Right cardiac atrium (tissue), 5 donors: ENCODE measurements around the gene LARP7. TPM values are rescaled to one million over a fixed set of nuclear protein-coding genes. Genes with fewer than 3 reads are reported as not detected.
"Not testable (repeated sequence)": the region's sequence is repeated elsewhere in the genome, so short reads cannot be mapped to it uniquely, and the experiment has no call there.

Source experiments
- ATAC-seq, 2 donors: fragments of 200-7000 bp; cut with Tn5 transposase; one replicate each; pipeline versions ENCODE4 v1.8.0 to v1.9.1; 2020; ENCODE audit warnings: moderate library complexity in 2 of 2, mild to moderate bottlenecking in 1 of 2
- DNase-seq, 3 donors: peaks; one replicate each; pipeline ENCODE4 v3.0.0-alpha.2; 2020
- H3K27ac ChIP-seq: one replicate; pipeline ENCODE4 v1.5.1; 2013; ENCODE audit warnings: mild to moderate bottlenecking, low read length, control low read depth, moderate library complexity
- H3K27me3 ChIP-seq: one replicate; pipeline ENCODE4 v1.6.1; 2013; ENCODE audit not compliant: control insufficient read depth, insufficient read depth
- H3K4me1 ChIP-seq: one replicate; pipeline ENCODE4 v1.6.1; 2013; ENCODE audit warnings: low read length; ENCODE audit not compliant: control insufficient read depth, insufficient read depth
- H3K4me3 ChIP-seq: one replicate; pipeline ENCODE4 v1.5.1; 2013; ENCODE audit warnings: low read length, control low read depth
- H3K9me3 ChIP-seq: one replicate; pipeline ENCODE4 v1.6.1; 2013; ENCODE audit warnings: low read length; ENCODE audit not compliant: control insufficient read depth
- WGBS: extraction: QIAGEN DNeasy Blood & Tissue Kit; methylation state at CpG from one replicate; pipeline ENCODE4 v1.1.7; 2013; 5-methylcytosine and 5-hydroxymethylcytosine counted together
- intact Hi-C, 4 donors: fragments of 100-400 bp; cut with DNase I; formaldehyde crosslinking; loops; one replicate each; pipeline versions ENCODE4 v1.11.0 to v1.14.0; 2022 to 2023
- polyA plus RNA-seq: library from polyadenylated mRNA; stranded (reverse); fragments of 200-250 nt; gene quantifications from one replicate; pipeline ENCODE4 v1.2.3, GENCODE V29; 2013
- total RNA-seq, 4 donors: library from RNA; stranded (reverse); fragmentation: NEBNext Ultra II Directional; extraction: Animal tissue kit (Norgen Biotek cat#: 25700); gene quantifications; one replicate each; pipeline ENCODE4 v1.2.1, GENCODE V29; 2021
- donor health status: healthy with polysubstance abuse.
- donor health status: DM: no; HTN: yes; CAD: no.
- donor health status: DM: no; HTN: no; CAD: no.
- donor health status: DM: no; HTN: yes; CAD: no; lungs with severe emphysema.
- donor health status: DM: yes; HTN: yes; CAD: no.

LARP7 gene
- total and polyA plus RNA-seq, 5 donors, result 46.4 to 57.4 (median 49.9) TPM

- ATAC-seq (no peak), DNase-seq (no peak)
- H3K4me1 ChIP-seq, result no peaks in the 10 kb centered on the region
- no peak overlapping the region for H3K4me3 ChIP-seq
- intact Hi-C loops, result no loop called here
- no peak overlapping the region for H3K27ac ChIP-seq
- 58% methylated on average over 4 of the region's 4 CpGs for WGBS
- no peaks in the 10 kb centered on the region for H3K27me3 ChIP-seq
- no peaks in the 10 kb centered on the region for H3K9me3 ChIP-seq
These were observed 13.4 kb downstream of the LARP7 start for GRCh38 chr4:112650332-112650731.

GRCh38 chr4:112651641-112652040 is 14.7 kb downstream of the LARP7 start:
- DNase-seq, result no peak
- intact Hi-C loops, result no loop called here

DNA sequence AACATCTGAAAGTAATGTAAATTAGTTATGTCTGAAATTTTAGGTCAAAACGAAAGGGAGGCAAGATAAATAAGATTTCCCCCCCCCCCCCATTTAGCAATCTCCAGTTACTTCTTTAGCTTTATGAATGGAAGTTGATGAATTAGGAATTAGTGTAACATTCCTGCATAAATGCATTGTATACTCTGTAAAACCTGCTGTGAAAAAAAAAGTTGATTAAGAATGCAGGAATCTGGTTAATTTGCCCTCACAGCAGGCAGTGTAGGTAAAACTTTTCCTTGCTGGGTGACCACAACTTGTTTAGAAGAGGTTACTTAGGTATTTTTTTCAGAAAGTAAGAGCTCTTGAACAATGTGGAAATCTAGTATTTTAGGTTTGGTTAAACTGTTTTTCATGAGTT is 15.3 kb downstream of the LARP7 start:
- intact Hi-C loops, result no loop called here
- Histone ChIP-seq H3K27me3 (no peaks in the 10 kb centered on the region), H3K4me3 (no peak overlapping the region), H3K9me3 (no peaks in the 10 kb centered on the region), H3K4me1 (no peaks in the 10 kb centered on the region), H3K27ac (no peak overlapping the region)
- ATAC-seq (no peak), DNase-seq (no peak)
- 39% methylated on average over 1 of the region's 1 CpG for WGBS

More at GRCh38 chr4:112651641-112652040, 14.7 kb downstream of the LARP7 start:
- no peak for ATAC-seq
- H3K27me3 ChIP-seq, result no peaks in the 10 kb centered on the region
- no peak overlapping the region for H3K4me3 ChIP-seq
- H3K27ac ChIP-seq, result no peak overlapping the region
- no peaks in the 10 kb centered on the region for H3K9me3 ChIP-seq
- no peaks in the 10 kb centered on the region for H3K4me1 ChIP-seq

DNA sequence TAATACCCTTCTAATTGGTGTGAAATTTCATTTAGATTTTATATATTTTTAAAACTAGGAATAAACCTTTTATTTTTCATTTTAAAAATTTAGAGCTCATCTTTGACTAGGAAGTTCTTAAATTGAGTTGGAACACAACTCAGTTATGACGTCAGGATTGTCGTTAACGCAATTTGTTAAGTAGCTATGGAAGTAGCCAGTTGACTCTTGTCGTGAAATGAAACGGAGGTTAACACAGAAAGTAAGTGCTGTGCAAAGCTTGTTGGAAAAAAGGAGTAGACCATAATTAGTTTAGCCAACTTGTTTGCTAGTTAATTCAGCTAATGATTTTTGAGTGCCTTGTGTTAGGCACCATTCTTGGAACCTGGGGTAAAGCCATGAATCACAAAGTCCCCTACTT is 18.3 kb downstream of the LARP7 start:
- no peaks in the 10 kb centered on the region for H3K9me3 ChIP-seq
- no peak overlapping the region for H3K27ac ChIP-seq
- DNase-seq, result no peak
- H3K27me3 ChIP-seq, result no peaks in the 10 kb centered on the region
- H3K4me1 ChIP-seq, result no peaks in the 10 kb centered on the region
- no peak for ATAC-seq
- H3K4me3 ChIP-seq, result no peak overlapping the region
- intact Hi-C loops, result no loop called here
- 77% methylated on average over 5 of the region's 5 CpGs for WGBS

GRCh38 chr4:112656115-112656514 is 19.2 kb downstream of the LARP7 start:
- intact Hi-C loops, ATAC-seq, DNase-seq, H3K4me3 ChIP-seq, H3K27me3 ChIP-seq, H3K9me3 ChIP-seq, H3K4me1 ChIP-seq, H3K27ac ChIP-seq: not testable (repeated sequence)
- WGBS, result 92% methylated on average over 5 of the region's 5 CpGs

DNA sequence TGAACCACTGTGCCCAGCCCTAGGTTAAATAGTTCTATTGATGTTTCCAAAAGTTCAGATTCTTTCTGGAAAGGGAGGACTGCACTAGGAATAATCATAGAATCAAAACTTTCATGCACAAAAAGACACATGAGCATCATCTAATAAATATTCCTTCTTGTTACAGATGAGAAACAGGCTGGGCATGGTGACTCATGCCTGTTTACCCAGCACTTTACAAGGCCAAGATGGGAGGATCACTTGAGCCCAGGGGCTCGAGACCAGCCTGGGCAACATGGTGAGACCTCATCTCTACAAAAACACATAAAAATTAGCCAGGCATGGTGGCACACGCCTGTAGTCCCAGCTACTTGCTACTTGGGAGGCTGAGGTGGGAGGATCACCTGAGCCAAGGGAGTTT is 27.7 kb downstream of the LARP7 start:
- intact Hi-C loops, result no loop called here
- H3K27me3 ChIP-seq, result no peaks in the 10 kb centered on the region
- H3K27ac ChIP-seq, result no peak overlapping the region
- no peak overlapping the region for H3K4me3 ChIP-seq
- DNase-seq (no peak), ATAC-seq (no peak)
- H3K9me3 ChIP-seq, result no peaks in the 10 kb centered on the region
- no peaks in the 10 kb centered on the region for H3K4me1 ChIP-seq
- 92% methylated on average over 2 of the region's 2 CpGs for WGBS

- H3K4me3 ChIP-seq, result no peak overlapping the region
- no peaks in the 10 kb centered on the region for H3K27me3 ChIP-seq
- no peaks in the 10 kb centered on the region for H3K9me3 ChIP-seq
- H3K4me1 ChIP-seq, result no peaks in the 10 kb centered on the region
- 74% methylated on average over 3 of the region's 3 CpGs for WGBS
- H3K27ac ChIP-seq, result no peak overlapping the region
- ATAC-seq, result no peak
- intact Hi-C loops, result no loop called here
- DNase-seq, result no peak
These were observed 31.2 kb downstream of the LARP7 start for GRCh38 chr4:112668131-112668530.

DNA sequence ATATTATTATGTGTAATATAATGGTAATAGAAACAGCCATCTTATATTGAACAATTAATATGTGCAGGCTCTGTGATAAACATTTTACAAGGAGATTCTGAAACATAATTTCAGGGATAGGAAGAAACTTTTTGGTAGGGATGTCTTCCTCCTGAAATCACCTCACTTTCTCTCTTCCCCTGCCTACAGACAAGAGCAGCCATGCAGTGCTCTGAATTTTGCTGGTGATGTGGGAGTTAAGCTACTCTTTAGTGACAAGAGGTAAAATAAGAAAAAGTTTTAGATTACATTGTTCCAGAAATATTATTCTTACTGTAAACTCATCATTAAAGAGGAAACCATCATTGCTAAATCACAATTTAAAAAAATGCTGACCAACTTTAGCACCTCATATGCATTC is 36.1 kb downstream of the LARP7 start:
- no peak for ATAC-seq
- intact Hi-C loops, result no loop called here
- Histone ChIP-seq H3K4me3 (no peak overlapping the region), H3K27me3 (no peaks in the 10 kb centered on the region), H3K9me3 (no peaks in the 10 kb centered on the region), H3K27ac (no peak overlapping the region), H3K4me1 (no peaks in the 10 kb centered on the region)
- no peak for DNase-seq

- whole genome bisulfite sequencing, result 19% methylated on average over 1 of the region's 1 CpG
- Histone ChIP-seq H3K27ac (no peak overlapping the region), H3K9me3 (no peaks in the 10 kb centered on the region), H3K4me3 (no peak overlapping the region), H3K4me1 (no peaks in the 10 kb centered on the region), H3K27me3 (no peaks in the 10 kb centered on the region)
- ATAC-seq (no peak), DNase-seq (no peak)
- intact Hi-C loops, result no loop called here
These were observed 36.7 kb downstream of the LARP7 start for GRCh38 chr4:112673686-112674085.

GRCh38 chr4:112674376-112674775 is 37.4 kb downstream of the LARP7 start:
- no peak for DNase-seq
- intact Hi-C loops, result no loop called here
- no peaks in the 10 kb centered on the region for H3K4me1 ChIP-seq
- no peaks in the 10 kb centered on the region for H3K9me3 ChIP-seq
- ATAC-seq, result no peak
- H3K27me3 ChIP-seq, result no peaks in the 10 kb centered on the region
- WGBS, result 54% methylated on average over 1 of the region's 1 CpG
- H3K27ac ChIP-seq, result no peak overlapping the region
- H3K4me3 ChIP-seq, result no peak overlapping the region

GRCh38 chr4:112677519-112678091 is 40.7 kb downstream of the LARP7 start:
- no peaks in the 10 kb centered on the region for H3K4me1 ChIP-seq
- no peak overlapping the region for H3K27ac ChIP-seq
- H3K27me3 ChIP-seq, result no peaks in the 10 kb centered on the region
- intact Hi-C loops, result no loop called here
- WGBS, result 61% methylated on average over 2 of the region's 2 CpGs
- no peak overlapping the region for H3K4me3 ChIP-seq
- no peaks in the 10 kb centered on the region for H3K9me3 ChIP-seq
- ATAC-seq (no peak), DNase-seq (no peak)

DNA sequence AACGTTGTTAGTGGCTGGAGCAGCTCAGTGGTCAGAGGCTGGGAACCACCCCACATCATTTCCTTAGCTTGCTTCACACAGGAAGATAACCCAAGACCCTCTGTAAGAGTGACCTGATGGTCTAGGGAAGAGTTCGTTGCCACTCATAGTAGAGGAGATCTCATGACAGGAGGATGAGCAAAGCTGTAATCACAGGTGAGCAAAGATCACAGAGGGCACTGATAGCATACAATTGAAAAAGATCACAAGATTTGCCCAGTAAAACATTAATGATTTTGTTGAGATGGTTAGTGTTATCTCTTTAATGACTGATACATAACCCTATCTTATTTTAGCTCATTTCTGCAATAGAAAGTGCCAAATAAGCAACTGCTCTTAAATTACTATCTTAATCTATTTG is 44.1 kb downstream of the LARP7 start:
- intact Hi-C loops, result no loop called here

More for the DNA sequence above, 44.1 kb downstream of the LARP7 start:
- Histone ChIP-seq H3K27ac (no peak overlapping the region), H3K9me3 (no peaks in the 10 kb centered on the region), H3K4me1 (no peaks in the 10 kb centered on the region), H3K27me3 (no peaks in the 10 kb centered on the region), H3K4me3 (no peak overlapping the region)
- DNase-seq (no peak), ATAC-seq (no peak)
- WGBS, result 57% methylated on average over 2 of the region's 2 CpGs
